GM21576 (cell line): ENCODE results near the gene EGLN3.

Experiments used
- ATAC-seq: cut with Tn5 transposase; IDR thresholded peaks from one replicate; pipeline ENCODE4 v1.9.1; 2021; ENCODE audit warnings: mild to moderate bottlenecking, moderate library complexity; ENCODE audit not compliant: unreplicated experiment

EGLN3 gene

GRCh38 chr14:33915682-33916081 lies 35.2 kb downstream of the EGLN3 start:
- ATAC-seq: no peak

- ATAC-seq: no peak
Measured at GRCh38 chr14:33914676-33915516, 36.0 kb downstream of the EGLN3 start.

- no peak for ATAC-seq
Measured at GRCh38 chr14:33911046-33911445, 39.8 kb downstream of the EGLN3 start.

DNA sequence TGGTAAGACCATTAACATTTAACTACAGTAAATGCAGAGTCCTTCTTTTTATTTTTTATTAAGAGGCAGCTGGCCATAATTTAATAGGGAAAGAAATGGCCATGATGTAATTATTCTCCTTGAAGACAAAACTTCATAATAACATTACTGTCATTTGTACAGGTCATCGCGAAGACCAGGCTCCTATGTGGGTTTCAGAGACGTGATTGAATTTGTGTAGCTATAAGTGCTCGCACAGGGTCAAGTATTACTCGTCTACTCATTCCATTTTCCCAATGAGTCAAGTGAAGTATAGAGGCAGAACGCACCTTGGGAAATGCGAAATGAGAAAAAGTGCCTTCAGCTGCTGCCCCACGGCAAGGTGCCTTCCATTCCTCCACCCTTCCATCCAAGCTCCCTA lies 40.4 kb downstream of the EGLN3 start:
- no peak for ATAC-seq

- no peak for ATAC-seq
Measured at GRCh38 chr14:33909380-33910084, 41.3 kb downstream of the EGLN3 start.

GRCh38 chr14:33908540-33909223 lies 42.2 kb downstream of the EGLN3 start:
- no peak for ATAC-seq

DNA sequence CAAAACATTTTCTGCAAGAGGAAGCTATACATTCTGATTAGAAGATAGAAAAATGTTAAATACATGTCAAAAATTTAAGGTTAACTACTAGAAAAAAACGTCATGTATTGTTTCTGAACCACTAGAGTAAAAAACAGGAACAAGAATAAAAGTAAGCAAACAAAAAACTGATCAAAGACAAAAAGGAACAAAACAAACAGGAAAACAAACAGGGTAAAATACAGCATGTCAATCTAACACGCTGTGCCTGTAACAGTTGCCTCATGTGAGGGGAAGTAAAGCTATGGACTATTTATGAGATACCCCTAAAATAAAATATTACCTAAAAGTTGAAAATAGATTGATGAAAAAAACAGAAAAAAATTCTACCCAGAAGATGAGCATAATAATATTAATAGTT lies 43.9 kb downstream of the EGLN3 start:
- no peak for ATAC-seq

DNA sequence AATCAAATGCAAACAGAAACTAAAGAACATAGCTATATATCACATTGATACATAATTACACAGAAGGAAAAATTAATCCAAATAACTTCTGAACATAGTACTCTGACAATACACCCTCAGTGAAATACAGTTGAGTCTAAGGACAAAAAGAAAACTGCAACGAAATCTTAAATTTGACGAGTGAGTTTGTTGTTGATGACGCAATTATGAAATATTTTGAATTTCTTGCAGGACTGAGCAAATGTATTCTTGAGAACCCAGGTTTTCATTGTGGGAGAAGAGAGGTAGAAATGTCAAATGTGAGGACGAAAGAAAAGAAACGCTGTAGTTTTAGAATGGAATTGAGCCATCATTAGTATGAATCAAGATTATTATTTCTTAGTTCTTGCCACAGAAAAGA lies 46.3 kb downstream of the EGLN3 start:
- ATAC-seq: no peak

DNA sequence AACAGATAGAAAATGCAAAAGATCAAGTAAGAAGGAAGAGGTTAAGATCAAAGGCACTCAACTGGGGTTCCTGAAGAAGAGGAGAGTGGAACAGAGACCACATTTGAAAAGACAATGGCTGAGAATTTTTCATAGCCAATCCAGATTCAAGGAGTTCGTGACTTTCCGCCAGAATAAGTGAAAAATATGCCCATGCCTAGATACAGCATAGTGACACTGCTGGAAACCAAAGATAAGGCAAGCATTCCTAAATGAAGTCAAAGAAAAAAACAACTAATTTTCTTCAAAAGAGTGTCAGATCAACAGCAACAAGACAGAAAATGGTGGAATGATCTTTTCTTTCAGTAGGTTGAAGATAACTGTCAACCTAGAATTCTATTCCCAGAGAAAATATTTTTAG lies 47.5 kb downstream of the EGLN3 start:
- no peak for ATAC-seq

DNA sequence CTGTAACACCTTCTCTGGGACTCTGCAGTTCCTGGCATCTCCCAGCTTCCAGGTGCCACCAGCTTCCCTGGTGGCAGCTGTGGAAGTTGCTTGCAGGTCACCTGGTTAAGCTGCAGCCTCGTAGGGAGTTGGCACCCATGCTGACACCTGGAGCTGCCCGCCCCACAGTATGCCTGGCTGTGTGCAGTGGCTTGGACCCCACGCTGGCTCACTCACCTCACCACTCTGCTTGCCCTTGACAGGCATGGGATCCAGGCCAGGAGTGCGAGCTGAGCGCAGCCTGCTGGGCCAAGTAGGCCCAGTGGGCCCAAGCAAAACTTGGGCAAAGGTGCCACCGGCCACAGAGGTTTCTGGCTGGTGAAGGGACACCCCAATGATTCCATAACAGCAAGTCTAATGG lies 48.5 kb downstream of the EGLN3 start:
- no peak for ATAC-seq

DNA sequence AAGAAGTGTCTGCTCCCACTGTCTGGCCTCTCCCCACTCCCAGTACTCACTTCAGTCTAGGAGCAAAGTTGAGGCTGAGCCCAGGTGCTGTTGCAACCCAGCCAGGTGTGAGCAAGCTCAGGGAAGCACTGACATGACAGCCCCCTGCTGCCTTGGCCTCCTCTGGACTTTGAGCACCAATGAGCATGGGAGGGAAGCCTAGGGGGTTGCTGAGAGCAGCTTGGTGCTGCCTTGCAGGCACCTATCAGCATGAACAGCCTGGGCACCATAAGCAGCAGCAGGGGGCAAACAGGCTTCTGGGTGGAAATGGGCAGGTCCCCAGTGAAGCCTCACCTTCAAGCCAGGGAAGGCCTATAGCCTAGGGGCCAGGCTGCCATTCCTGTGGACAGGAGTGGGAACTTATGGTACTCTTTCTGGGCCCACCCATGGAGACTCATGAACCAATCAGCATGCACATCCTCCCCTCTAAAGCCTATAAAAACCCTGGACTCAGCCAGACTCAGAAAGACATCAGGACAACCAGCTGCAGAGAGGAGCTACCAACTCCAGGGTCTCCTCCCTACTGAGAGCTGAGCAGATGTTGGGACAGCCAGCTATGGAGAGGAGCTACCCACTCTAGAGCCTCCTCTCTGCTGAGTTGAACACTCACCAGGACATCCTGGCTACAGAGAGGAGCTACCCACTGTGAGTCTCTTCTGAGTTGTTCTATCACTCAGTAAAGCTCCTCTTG lies 49.3 kb downstream of the EGLN3 start:
- ATAC-seq: no peak

DNA sequence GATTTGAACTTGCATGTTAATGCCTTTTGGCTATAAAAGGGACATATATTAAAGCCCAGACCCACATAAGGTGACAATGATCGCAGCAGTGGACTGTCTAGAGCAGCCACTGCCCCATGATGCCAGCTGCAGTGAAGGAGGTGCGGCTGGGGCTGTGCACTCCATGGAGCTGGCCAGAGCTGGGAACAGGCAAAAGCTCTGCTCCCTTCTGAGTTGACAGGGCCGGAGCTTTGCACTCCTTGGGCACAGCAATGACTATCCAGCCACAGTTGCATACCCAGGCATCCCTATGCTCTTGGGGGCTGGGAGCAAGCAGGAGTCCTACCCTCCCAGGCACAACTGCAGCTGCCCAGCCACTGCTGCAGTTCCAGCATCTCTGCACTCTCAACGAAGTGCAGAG lies 50.2 kb downstream of the EGLN3 start:
- no peak for ATAC-seq

GRCh38 chr14:33899723-33900341 lies 51.0 kb downstream of the EGLN3 start:
- ATAC-seq: no peak

- no peak for ATAC-seq
Measured at GRCh38 chr14:33897878-33898535, 52.9 kb downstream of the EGLN3 start.

DNA sequence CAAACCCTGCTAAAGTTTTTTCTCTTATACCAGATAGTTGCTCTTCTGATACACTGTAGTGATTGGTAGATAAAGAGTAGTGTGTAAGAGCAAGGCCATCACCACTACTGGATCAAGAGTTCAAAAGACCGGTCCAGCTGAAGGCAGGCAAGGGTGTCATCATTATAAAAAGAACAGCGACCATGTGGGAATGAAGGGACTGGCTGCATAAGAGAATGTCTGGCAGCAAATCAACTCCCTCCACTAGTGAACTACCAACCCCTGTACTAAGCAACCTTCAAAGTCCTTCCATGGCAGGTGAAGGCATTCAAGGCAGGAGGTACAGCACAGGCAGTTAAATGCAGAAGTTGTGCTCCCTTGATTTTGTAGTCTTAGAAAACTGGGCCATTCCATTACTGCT lies 53.5 kb downstream of the EGLN3 start:
- no peak for ATAC-seq

GRCh38 chr14:33894339-33894738 lies 56.5 kb downstream of the EGLN3 start:
- no peak for ATAC-seq

DNA sequence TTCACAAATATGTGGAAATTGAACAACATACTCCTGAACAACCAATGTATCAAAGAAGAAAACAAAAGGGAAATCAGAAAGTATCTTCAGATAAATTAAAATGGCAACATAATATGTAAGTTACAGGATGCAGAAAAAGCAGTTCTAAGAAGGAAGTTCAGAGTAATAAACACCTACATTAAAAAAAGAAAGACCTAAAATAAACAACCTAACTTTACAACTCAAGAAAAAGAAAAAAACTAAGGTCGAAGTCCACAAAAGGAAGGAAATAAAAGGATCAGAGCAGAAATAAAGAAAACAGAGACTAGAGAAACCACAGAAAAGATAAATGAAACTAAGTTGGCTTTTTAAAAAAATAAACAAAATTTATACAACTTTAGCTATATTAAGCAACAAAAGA lies 59.2 kb downstream of the EGLN3 start:
- ATAC-seq: no peak

- no peak for ATAC-seq
Measured at GRCh38 chr14:33884916-33885315, 66.0 kb downstream of the EGLN3 start.

DNA sequence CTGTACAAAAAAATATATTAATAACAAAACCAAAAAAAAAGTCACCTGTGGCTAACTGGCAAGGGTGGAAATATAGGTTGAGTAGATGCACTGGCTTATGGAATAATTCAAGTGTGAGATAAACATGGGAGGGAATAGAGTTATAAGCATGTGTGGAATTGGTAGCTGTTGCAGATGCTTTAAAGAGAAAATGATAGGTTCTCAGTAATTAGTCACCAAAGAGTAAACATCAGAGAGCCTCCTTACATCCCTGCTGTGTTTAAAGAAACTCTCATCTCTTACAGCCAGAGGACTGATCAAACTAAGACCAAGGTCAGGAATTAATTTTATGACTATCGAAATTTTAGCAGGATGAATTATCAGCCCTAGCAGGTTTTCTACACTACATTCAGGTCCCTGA lies 70.5 kb downstream of the EGLN3 start:
- no peak for ATAC-seq

GRCh38 chr14:33879684-33880286 lies 71.1 kb downstream of the EGLN3 start:
- ATAC-seq: no peak
